HG02852 (cell line): Measurements from ENCODE around the gene MSANTD3.
"Not testable (repeated sequence)": the region's sequence is repeated elsewhere in the genome, so short reads cannot be mapped to it uniquely, and the experiment has no call there.

Experiments used
- ATAC-seq: cut with Tn5 transposase; IDR thresholded peaks from one replicate; pipeline ENCODE4 v1.9.1; 2021; ENCODE audit warnings: mild to moderate bottlenecking, moderate library complexity; ENCODE audit not compliant: unreplicated experiment

Gene MSANTD3, protein sequence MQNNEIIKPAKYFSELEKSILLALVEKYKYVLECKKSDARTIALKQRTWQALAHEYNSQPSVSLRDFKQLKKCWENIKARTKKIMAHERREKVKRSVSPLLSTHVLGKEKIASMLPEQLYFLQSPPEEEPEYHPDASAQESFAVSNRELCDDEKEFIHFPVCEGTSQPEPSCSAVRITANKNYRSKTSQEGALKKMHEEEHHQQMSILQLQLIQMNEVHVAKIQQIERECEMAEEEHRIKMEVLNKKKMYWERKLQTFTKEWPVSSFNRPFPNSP

DNA sequence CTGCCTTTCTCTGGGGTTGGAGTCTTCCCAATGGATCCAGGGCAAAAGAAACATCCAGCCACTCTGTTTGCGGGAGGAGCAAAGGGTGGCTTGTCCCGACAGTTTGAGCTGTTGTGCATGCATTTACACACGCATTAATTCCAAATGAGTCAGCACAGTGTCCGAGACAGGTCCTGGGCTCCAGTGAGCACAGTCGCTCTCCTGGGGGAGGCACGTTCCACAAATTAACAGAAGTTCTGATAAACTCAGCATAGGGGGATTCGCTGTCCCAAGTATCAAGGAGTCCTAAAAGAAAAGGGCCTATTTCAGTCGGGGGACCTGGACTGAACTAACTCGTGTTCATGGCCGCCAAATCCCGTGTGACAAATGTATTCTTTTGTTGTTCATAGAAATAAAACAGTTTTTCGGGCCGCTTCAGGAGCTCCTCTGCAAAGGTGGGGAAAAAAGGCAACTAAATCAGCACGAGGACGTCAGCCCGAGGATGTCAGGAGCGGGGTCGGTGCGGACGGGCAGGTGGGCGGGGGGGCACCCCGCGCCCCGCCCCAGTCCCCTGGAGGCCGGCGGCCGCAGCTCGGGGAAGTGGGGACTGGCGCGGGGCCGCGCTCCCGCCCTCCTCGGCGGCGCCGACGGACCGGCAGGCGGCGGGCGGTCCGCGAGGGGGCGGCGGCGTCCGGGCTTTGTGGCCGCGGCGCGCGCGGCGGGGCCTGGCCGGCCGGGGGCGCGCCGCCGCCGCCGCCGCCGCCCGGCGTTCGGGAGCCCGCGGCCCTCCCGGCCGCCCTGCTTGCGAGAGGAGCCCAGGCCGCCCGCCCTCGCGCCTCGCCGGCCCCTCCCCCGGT, at the start of gene MSANTD3:
TSS of gene MSANTD3 (plus strand) at position 614 of the 836 bp plus-strand sequence. CDS start 14,796 bp downstream, outside the sequence.
- peak; percentile 76 for ATAC-seq

DNA sequence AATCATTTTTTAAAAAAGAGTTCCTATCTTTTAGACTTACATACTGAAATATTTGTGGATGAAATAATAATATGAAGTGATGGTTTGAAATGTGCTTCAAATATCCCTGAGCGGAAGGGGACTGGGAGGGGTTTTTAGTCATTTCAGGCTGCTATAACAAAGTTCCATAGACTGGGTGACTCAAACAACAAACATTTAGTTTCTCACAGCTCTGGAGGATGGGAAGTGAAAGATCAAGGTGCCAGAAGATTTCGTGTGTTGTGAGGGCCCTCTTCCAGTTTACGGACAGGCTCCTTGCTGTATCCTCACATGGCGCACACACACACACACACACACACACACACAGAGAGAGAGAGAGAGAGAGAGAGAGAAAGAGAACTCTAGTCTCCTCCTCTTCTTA, 47.1 kb upstream of the MSANTD3 start:
- ATAC-seq: no peak

DNA sequence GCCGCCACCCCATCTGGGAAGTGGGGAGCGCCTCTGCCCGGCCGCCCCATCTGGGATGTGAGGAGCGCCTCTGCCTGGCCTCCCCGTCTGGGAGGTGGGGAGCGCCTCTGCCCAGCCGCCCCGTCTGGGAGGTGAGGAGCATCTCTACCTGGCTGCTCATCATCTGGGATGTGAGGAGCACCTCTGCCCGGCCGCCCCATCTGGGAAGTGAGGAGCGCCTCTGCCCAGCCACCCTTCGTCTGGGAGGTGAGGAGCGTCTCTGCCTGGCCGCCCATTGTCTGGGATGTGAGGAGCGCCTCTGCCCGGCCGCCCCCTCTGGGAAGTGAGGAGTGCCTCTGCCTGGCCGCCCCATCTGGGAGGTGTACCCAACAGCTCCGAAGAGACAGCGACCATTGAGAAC, 34.0 kb upstream of the MSANTD3 start:
- ATAC-seq: not testable (repeated sequence)

DNA sequence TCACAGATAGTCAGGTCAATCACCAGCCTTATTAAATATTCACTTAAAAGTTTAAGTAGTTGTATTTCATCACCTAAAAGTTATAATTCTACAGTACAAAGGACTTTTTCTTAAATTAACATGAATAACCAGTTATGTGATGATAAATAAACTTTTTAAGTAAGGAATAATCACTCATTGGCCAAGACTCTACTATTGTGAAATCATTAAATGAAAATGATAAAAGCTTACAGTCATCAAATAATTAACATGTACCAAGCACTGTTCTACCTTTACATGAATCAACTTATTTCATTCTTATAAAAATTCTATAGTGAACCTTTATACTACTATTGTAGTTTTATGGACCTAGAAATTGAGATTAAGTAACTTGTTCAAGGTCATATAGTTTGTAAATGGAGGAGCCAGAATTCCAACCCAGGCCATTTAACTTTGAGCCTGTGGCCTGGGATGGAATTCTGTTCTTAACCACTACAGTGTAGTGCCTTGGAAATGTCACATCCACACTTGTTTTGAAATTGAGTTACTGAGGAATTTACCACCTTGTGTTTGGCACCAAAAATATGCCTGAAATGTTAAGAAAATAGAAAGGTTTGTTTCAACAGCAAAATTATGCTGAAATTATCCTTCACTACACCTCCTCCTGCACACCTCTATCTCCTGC, 32.8 kb upstream of the MSANTD3 start:
- no peak for ATAC-seq

DNA sequence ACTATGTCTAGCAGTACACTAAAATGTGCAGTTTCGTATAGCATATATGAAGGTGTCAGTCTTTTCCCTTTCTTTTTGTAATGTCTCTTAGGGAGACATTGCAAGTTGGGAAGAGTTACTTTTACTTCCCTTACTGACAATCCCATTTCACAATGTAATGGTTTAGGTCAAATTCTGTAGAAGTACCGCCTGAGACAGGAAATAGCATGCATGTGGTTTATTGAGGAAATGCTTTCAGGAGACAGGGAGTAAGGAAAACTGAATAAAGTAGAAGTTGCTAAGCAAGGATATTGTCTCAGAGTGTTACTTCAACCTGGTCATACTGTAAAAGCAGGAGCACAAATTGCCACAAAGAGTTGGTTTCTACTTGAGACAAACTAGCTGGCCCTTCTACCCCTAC, 32.1 kb upstream of the MSANTD3 start:
- ATAC-seq: no peak

DNA sequence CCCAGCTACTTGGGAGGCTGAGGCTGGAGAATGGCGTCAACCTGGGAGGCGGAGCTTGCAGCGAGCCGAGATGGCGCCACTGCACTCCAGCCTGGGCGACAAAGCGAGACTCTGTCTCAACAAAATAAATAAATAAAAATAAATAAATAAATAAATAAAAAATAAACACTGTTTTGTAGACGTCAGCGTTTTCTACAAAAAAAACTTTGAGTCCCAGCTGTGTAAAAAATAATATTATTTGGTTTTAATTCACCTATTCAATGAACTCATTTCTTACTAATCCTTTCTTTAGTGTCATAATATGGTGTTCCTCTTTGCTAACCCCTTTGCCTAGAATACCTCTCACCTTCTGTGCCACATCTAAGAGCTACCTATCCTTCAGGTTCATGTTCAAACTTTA, 30.2 kb upstream of the MSANTD3 start:
- no peak for ATAC-seq

DNA sequence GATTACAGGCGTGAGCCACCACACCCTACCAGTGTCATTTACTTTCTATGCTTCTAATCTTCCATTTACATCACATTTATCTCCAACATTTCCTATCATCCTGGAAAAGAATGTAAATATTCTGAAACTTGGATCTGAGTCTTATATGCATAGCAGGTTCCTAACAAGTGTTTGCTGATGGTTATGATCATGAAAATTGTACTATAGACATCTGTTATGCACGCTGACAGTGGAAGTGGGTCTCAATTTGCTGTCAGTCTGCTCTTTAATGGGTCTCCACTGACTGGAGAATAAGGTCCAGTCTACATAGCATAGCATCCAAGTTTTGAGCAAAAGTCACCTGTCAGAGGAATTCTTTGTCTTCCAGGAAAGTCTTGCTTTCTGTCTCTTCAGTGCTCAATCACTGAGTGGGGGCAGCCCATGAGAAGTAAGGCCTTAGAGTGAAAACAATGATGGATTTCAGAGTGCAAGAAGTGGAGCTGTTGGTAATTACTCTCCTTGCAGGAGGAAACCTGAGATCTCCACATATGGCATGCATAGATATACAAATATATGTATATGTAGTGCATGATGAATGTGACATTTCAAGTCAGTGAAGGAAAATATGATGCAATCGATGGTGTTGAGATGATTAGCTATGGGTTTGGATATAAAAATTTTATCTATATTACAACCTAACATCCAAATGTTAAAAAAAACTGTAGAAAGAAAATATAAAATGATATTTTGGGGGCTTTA, 29.2 kb upstream of the MSANTD3 start:
- ATAC-seq: no peak

DNA sequence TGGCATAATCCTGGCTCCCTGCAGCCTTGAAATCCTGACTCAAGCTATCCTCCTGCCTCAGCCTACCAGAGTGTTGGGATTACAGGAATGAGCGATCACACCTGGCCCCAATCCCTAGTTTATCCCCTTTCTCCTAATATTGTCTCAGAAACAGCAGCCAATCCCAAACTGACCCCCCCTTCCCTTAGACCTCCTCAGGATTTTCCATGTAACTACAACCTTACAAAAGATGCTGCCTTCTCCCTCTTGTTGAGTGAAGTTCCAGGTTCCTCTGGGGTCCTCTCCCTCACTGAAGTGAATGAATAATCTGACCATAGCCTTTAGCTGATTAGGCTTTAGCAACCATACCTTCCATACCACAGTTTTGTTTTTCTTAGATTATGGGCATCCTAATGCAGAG, 25.9 kb upstream of the MSANTD3 start:
- ATAC-seq: no peak

DNA sequence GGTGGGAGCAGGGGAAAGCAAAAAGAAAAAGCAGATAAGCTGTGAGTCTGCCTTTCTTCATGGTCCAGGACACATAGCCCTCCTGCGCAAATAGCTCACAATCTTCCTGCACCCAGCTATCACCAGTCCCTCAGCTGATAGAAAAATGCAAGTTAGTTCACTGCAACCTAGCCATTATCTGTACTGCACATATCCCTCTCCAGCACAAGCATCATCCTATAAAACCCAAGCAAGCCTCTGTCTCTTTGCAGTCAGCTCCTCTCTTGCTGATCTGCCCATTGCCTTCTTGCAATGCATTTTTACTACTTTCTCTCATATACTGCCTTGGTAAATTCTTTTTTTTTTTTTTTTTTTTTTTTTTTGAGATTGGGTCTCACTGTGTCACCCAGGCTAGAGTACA, 20.0 kb upstream of the MSANTD3 start:
- no peak for ATAC-seq

DNA sequence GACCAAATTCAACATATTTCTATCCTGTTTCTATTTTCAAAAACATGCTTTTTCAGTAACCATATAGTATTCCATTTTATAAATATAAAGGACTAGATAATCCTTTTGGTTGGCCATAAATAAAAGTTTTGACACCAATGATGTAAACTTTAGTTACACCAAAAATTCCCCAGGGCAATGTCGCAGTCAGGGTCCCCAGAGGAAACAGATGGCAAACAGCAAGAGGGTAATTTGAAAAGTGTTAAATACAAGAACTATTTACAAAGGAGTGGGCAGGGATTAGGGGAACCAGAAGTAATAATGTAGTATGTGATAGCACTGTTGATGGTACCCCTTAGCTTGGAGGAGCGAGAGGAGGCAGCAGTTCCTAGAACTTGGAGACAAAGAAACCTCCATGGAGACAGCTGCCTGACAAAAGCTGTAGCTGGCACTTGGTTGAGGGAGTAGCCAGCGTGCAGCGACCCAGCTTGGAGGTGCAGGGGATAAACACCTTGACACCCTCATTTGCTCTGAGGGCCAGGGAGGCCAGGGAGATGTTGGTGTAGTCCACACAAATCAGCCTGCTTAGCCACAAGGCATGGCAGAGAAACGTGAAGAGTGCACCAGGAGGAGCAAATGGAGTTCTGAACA, 18.3 kb upstream of the MSANTD3 start:
- no peak for ATAC-seq

DNA sequence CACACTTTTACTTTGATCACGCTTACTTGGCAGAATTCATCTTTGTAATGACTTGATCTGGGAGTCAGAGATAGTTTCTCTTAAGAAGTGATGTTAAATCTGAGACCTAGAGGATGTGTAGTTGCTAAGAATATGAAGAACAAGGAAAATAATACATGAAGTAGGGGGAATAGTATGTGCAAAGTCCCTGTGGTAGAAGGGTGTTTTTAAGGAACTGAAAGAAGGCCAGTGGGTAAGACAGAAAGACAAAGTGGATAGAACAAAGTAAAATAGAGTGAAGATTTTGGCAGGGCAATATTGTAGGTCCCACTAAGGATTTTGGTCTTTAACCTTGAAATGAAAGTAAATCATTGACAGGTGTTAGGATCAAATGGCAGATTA, 17.8 kb upstream of the MSANTD3 start:
- no peak for ATAC-seq

DNA sequence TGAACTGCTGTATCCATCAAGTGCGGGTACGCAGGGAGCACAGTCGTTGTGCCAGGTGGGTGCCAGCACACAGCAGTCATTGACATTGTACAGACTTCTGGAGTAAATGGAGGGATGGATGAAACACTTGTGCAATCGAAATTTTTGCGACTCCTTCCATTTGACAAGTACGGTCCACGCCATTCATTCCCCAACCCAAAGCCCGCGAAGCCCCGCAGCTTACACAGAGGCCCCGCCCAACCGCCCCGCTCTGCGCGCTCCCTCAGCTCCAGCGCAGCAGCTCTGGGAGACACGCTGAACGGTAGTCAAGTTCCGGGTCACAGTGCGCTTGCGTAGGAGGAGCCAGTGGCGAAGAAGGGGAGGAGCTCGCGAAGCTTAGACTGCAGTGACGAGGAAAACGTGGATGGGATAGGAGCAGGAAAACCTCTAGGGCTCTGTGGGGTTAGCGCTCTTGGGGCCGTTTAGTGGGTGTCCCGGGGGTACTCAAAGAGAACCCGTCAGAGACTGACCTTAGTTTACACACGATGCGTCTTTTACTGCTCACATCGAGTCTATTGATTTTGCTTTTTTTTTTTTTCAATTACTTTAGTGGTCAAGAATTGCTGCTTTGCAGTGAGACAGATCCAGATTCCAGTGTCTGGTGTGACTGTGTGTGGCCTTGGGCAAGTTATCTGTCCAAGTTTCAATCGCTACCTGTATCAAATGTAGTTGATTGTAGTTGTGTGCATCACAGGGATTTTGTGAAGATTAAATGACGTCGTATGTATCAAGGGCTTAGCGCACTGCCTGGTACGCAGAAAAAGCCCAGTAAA, 15.3 kb upstream of the MSANTD3 start:
- ATAC-seq: peak; percentile 99

DNA sequence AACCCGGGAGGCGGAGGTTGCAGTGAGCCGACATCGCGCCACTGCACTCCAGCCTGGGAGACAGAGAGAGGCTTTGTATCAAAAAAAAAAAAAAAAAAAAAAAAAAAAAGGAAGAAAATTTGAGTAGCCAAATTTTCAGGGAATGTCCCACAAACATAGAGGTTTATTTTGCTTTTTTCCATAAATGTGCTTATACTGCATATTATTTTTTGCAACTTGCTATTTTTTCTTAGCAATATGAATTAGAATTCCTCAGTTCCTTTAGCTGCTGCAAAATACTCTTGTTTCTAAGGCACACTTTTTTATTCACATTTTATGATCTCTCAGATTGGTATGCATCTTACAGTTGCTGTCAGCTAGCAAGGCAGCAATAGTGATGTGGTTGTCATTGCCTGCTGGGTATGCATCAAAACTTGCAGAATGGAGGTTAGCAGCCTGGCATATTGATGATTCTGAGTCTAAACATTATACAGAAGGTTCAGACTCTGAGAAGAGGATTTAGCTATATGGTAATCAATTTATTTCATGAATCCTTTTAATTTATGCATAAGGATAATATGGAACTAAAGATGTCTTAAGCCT, 13.0 kb upstream of the MSANTD3 start:
- no peak for ATAC-seq

DNA sequence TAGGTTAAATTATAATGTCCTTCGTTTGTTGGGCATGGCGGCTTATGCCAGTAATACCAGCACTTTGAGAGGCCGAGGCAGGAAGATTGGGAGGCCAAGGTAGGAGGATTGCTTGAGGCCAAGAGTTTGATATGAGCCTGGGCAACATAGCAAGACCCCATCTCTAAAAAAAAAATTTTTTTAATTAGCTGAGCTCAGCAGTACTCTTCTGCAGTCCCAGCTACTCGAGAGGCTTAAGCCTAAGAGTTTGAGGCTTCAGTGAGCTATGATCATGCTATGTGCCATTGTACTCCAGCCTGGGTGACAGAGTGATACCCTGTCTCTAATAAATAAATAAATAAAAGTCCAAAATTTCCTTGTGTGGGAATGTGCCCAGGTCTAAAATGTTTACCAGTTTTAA, 9.1 kb upstream of the MSANTD3 start:
- ATAC-seq: no peak

DNA sequence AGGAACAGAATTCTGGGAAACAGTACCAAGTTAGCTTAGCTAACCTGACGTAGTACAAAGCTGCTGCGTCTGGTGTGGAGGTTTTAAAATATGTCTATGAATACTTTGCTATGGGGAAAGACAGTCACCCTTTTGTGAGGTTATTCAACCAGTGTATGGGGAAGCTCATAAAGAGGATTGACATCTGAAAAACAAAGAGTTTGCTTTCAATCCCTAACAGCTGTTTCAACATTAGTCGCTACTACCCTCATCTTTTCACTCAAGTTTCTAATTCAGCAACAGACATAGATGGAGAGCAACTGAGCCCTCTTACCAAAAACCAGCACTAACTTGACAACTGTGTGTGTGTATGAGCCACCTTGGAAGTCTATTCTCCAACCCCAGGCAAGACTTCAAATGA, 7.8 kb upstream of the MSANTD3 start:
- ATAC-seq: no peak

DNA sequence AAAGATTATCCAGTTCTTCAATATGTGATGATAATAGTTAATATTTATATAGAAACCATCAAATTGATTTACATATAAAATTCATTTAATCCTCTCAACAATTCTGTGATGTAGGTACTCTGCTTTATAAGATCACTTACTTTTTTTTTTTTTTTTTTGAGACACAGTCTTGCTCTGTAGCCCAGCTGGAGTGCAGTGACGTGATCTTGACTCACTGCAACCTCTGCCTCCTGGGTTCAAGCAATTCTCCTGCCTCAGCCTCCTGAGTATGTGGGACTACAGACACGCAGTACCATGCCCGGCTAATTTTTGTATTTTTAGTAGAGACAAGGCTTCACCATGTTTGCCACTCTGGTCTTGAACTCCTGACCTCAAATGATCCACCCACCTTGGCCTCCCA, 5.8 kb upstream of the MSANTD3 start:
- not testable (repeated sequence) for ATAC-seq

DNA sequence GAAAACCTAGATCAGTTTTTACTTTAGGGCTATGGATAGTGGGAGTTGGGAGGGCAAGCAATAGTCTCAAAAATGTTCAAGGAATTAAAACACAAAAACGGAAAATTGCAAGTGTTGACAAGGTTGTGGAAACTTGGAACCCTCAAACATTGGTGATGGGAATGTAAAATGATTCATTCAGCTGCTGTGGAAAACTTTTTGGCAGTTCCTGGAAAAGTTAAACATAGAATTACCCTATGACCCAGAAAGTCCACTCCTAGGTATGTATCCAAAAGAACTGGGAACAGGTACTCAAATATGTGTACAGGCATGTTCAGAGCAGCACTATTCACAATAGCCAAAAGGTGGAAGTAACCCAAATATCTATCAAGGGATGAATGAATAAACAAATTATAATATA, 1.2 kb upstream of the MSANTD3 start:
- no peak for ATAC-seq

DNA sequence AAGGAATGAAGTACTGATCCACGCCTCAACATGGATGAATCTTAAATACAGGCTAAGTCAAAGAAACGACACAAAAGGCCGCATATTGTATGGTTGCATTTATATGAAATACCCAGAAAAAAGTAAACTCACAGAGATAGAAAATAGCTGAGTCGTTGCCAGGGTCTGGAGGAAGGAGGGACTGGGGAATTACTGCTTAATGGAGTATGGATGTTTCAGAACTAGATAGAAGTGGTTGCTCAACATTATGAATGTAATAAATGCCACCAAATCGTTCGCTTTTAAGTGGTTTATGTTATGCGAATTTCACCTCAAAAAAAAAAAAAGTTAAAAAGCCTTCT, 784 bp upstream of the MSANTD3 start:
- ATAC-seq: no peak

DNA sequence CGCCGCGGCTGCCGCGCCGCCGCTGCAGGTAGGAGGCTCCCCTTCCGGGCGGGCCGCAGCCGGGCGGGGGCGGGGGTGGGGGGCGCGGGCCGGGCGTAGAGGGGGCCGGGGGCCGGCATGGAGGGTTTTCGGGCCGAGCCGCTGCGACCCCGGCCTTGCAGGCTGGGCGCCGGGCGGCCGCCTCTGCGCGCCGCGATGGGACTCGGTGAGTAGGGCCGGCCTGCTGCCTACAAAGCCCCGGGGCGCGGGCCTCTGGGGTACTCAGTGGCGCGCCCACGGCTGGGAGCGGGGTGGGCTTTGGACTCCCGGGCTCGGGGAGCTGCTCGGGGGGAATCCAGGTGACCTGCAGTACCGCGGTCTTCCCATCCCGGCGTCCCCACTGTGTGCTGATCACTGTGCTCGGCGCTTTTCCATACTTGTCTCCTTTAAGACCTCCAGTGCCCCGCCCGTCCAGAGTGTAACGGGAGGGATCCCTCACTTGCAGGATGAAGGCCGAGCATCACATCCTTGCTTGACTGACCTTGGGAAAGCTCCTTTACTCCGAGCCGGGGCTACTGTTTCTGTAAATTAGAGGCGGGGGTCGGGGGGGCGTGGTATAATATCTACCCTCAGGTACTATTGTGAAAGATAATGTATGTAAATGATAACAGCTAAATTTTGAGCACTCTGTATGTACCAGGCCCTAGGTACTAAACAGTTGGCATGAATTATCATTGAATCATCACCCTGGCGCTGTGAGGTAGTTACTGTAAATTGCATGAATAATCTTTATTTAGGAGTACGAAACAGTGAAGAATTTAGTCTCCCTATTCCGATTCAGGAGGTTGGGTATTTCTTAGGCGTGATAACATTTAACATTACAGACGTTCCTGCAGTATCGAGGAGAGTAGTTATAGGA, 672 bp downstream of the MSANTD3 start:
- ATAC-seq: peak; percentile 61
